ENCODE measurements around the gene PHB1. TPM values are rescaled to one million over a fixed set of nuclear protein-coding genes. Genes with fewer than 3 reads are reported as not detected.
"Not testable (repeated sequence)": the region's sequence is repeated elsewhere in the genome, so short reads cannot be mapped to it uniquely, and the experiment has no call there.

Gene PHB1
- total RNA-seq, 1 experiment from 2014 or later: 325 TPM

DNA sequence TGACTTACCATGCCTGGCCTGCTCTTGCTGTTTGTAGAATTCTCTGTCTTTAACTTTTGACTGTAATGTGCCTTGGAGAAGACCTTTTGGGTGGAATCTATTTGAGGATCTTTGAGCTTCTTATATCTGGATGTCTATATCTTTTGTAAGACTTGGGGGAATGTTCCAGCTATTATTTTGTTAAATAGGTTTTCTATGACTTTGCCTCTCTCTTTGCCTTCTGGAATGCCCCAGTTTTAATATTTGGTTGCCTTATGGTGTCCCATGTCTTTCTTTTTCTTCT, 10.3 kb upstream of the PHB1 start:
- peaks cover 3 to 9% (median 5%) of the 10 kb centered on the region in 3 experiments; a peak in 5 of 7 replicates for H3K36me3 Mint-ChIP-seq (ENCODE audit: insufficient read depth in 1 of 3, low read depth in 3 of 3)

DNA sequence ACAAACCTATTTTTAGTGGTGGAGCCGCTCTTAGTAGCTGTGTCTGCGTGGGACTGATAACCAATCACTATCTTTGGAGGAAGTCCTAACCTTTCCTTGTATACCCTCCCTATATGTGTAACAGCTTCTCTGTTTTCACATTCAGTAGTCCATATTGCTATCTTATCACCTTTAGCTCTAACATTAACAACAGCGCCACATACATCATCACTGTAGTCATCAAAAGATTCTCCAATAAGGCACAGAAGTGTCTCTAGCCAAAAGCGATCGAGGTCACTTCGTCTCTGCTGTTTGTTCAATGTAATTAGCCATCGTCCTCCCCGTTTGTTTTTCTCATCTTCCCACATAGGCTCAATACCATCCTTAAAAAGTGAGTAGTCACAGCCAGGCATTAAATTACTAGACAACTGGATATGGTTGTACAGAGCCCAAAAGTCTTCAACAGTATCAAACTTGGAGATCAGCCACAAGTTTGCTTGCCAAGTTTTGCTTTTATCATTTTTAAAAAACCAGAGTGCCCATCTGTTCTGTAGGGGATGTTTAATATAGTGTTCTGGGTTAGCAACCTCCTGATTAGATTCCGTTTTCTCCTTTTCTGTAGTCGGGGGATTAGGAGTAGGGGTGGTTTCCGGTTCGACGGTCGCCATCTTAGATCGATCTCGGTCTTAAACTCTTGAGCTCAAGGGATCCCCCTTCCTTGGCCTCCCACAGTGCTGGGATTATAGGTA, 9.8 kb upstream of the PHB1 start:
- H2BK12ac ChIP-seq (ENCODE audit: insufficient read length, low read depth, low read length); H2AK5ac ChIP-seq (ENCODE audit: insufficient read length, low read length); H2BK20ac ChIP-seq (ENCODE audit: low read depth, low read length, poor library complexity, severe bottlenecking); H4K5ac ChIP-seq (ENCODE audit: insufficient read length, low read depth, low read length); H3K23me2 ChIP-seq (ENCODE audit: insufficient read length, low read depth, low read length, poor library complexity, severe bottlenecking); H3K27ac ChIP-seq (ENCODE audit: insufficient read length, low read depth, low read length); H3K9ac ChIP-seq (ENCODE audit: extremely low read depth, insufficient read length, low read length); H3K4me2 ChIP-seq (ENCODE audit: insufficient read depth, insufficient read length, low read length); H4K20me1 ChIP-seq (ENCODE audit: control insufficient read depth, insufficient read depth, insufficient read length); H4K91ac ChIP-seq (ENCODE audit: insufficient read length, low read depth, low read length); H3K27ac Mint-ChIP-seq; H3K4me1 ChIP-seq (ENCODE audit: insufficient read depth, low read length); H2BK120ac ChIP-seq (ENCODE audit: low read depth, low read length, poor library complexity, severe bottlenecking); H2BK5ac ChIP-seq (ENCODE audit: insufficient read length, low read length); H3K14ac ChIP-seq (ENCODE audit: insufficient read depth, low read length); H3K36me3 Mint-ChIP-seq (ENCODE audit: insufficient read depth in 1 of 3, low read depth in 3 of 3); H3K79me1 ChIP-seq (ENCODE audit: insufficient read depth, low read depth, low read length, poor library complexity, severe bottlenecking); H3K18ac ChIP-seq (ENCODE audit: insufficient read length, low read depth, low read length); H3K23ac ChIP-seq (ENCODE audit: insufficient read length, low read depth, low read length); H3K4ac ChIP-seq (ENCODE audit: low read depth, low read length); H3K4me1 Mint-ChIP-seq; H3K4me3 Mint-ChIP-seq; H3K56ac ChIP-seq (ENCODE audit: insufficient read length, low read depth, low read length); DNase-seq; H4K8ac ChIP-seq (replicated peaks; ENCODE audit: insufficient read length, low read depth, low read length); H2BK15ac ChIP-seq (ENCODE audit: low read depth, low read length); H3K79me2 ChIP-seq (ENCODE audit: insufficient read depth, low read length); H3T11ph ChIP-seq (ENCODE audit: low read length); H3K27me3 ChIP-seq (ENCODE audit: insufficient read depth, low read length); H3K9me3 ChIP-seq (ENCODE audit: control insufficient read depth, low read depth, low read length); H2AFZ ChIP-seq (ENCODE audit: low read length): not testable (repeated sequence)
- H3K27me3 Mint-ChIP-seq (ENCODE audit: low read depth): peaks cover 21% of the 10 kb centered on the region
- WGBS (ENCODE audit: extremely low coverage, insufficient read length, low lambda C conversion rate): no CpG with 5 or more reads among the region's 16 CpGs
- H3K9me3 Mint-ChIP-seq: peaks cover 21 to 22% of the 10 kb centered on the region in 2 experiments

More for the DNA sequence above, 10.3 kb upstream of the PHB1 start:
- Histone ChIP-seq H3K18ac (ENCODE audit: insufficient read length, low read depth, low read length) (no peak overlapping the region), H3K4me1 (ENCODE audit: insufficient read depth, low read length) (no peaks in the 10 kb centered on the region), H3T11ph (ENCODE audit: low read length) (no peak overlapping the region), H4K8ac (replicated peaks; ENCODE audit: insufficient read length, low read depth, low read length) (no peak overlapping the region), H3K14ac (ENCODE audit: insufficient read depth, low read length) (no peak overlapping the region), H3K56ac (ENCODE audit: insufficient read length, low read depth, low read length) (no peak overlapping the region), H4K91ac (ENCODE audit: insufficient read length, low read depth, low read length) (no peak overlapping the region), H3K4ac (ENCODE audit: low read depth, low read length) (no peak overlapping the region), H2BK15ac (ENCODE audit: low read depth, low read length) (no peak overlapping the region), H3K9me3 (ENCODE audit: control insufficient read depth, low read depth, low read length) (no peaks in the 10 kb centered on the region), H3K79me2 (ENCODE audit: insufficient read depth, low read length) (no peaks in the 10 kb centered on the region), H2BK20ac (ENCODE audit: low read depth, low read length, poor library complexity, severe bottlenecking) (no peak overlapping the region), H3K23ac (ENCODE audit: insufficient read length, low read depth, low read length) (no peak overlapping the region), H2BK120ac (ENCODE audit: low read depth, low read length, poor library complexity, severe bottlenecking) (no peak overlapping the region), H4K20me1 (ENCODE audit: control insufficient read depth, insufficient read depth, insufficient read length) (no peaks in the 10 kb centered on the region), H2AFZ (ENCODE audit: low read length) (no peak overlapping the region), H2BK5ac (ENCODE audit: insufficient read length, low read length) (no peak overlapping the region), H2AK5ac (ENCODE audit: insufficient read length, low read length) (no peak overlapping the region), H3K79me1 (ENCODE audit: insufficient read depth, low read depth, low read length, poor library complexity, severe bottlenecking) (no peaks in the 10 kb centered on the region), H3K23me2 (ENCODE audit: insufficient read length, low read depth, low read length, poor library complexity, severe bottlenecking) (no peaks in the 10 kb centered on the region), H2BK12ac (ENCODE audit: insufficient read length, low read depth, low read length) (no peak overlapping the region), H3K4me2 (ENCODE audit: insufficient read depth, insufficient read length, low read length) (no peak overlapping the region), H3K27me3 (ENCODE audit: insufficient read depth, low read length) (no peaks in the 10 kb centered on the region), H3K9ac (ENCODE audit: extremely low read depth, insufficient read length, low read length) (no peak overlapping the region), H4K5ac (ENCODE audit: insufficient read length, low read depth, low read length) (no peak overlapping the region), H3K27ac (ENCODE audit: insufficient read length, low read depth, low read length) (no peak overlapping the region)
- TF ChIP-seq, protein P1, sequence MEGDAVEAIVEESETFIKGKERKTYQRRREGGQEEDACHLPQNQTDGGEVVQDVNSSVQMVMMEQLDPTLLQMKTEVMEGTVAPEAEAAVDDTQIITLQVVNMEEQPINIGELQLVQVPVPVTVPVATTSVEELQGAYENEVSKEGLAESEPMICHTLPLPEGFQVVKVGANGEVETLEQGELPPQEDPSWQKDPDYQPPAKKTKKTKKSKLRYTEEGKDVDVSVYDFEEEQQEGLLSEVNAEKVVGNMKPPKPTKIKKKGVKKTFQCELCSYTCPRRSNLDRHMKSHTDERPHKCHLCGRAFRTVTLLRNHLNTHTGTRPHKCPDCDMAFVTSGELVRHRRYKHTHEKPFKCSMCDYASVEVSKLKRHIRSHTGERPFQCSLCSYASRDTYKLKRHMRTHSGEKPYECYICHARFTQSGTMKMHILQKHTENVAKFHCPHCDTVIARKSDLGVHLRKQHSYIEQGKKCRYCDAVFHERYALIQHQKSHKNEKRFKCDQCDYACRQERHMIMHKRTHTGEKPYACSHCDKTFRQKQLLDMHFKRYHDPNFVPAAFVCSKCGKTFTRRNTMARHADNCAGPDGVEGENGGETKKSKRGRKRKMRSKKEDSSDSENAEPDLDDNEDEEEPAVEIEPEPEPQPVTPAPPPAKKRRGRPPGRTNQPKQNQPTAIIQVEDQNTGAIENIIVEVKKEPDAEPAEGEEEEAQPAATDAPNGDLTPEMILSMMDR (conservative IDR thresholded peaks at IDR 0.05): no peak
- H3K27me3 Mint-ChIP-seq (ENCODE audit: low read depth): peaks cover 21% of the 10 kb centered on the region
- H3K4me1 Mint-ChIP-seq: no peaks in the 10 kb centered on the region
- peaks cover 21% of the 10 kb centered on the region in 2 experiments for H3K9me3 Mint-ChIP-seq
- no peak for DNase-seq
- H3K27ac Mint-ChIP-seq: no peak overlapping the region
- H3K4me3 Mint-ChIP-seq: no peak overlapping the region; a peak in 1 of 5 replicates

Data from H9 (cell line).